ENCODE results near the gene SP140. TPM values are rescaled to one million over a fixed set of nuclear protein-coding genes. Genes with fewer than 3 reads are reported as not detected.

SP140 gene
- total RNA-seq, 1 donor from 2014 or later: not detected

DNA sequence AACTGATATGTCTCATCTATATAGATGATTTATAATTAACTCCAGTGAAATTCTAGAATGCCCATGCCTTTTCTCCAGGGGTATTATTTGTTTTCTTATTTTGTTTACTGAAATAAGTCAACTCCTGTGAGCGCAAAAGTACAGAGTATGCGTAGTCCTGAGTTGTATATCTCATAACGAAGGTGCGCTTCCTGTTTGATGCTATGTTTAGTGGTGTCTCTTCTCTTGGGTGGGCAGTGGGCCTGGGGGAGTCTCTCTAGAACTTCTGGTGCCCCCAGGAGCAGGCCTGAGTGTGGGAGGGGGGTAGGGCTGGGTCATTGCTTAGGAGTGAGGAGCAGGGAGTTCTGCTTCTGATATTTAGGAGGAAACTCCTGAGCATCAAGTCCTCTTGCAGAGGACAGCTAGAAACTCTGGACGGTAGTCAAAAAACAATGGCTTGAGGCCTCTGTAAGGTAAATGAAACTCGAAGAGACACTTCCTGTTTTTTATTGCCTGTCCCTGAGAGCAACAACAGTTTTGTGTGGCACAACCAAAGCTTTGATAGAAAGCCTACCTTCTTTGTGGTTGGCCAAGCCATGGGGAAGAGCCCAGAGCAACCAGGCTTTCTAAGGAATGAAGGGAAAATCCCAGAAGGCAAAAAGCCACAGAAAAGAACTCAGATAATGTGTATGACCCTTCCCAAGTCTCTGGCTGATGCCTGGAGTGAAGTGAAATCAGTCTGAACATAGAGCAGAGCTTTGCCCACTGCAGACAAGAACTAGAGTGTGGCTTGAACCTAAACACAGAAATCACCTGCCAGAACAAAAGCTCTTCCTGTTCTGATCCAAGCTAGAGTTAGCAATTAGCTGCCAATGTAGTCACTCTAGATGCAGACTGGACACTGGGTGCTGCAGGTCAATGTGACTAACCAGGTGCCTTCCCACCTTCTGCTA, 92.9 kb downstream of the SP140 start:
- Histone ChIP-seq H3K4me3 (ENCODE audit: low read depth, low read length) (no peak overlapping the region), H3K36me3 (ENCODE audit: control insufficient read depth, insufficient read depth, low read length) (no peaks in the 10 kb centered on the region), H3K27me3 (ENCODE audit: control insufficient read depth, insufficient read depth, low read length) (no peaks in the 10 kb centered on the region)
- TF ChIP-seq, protein P1, sequence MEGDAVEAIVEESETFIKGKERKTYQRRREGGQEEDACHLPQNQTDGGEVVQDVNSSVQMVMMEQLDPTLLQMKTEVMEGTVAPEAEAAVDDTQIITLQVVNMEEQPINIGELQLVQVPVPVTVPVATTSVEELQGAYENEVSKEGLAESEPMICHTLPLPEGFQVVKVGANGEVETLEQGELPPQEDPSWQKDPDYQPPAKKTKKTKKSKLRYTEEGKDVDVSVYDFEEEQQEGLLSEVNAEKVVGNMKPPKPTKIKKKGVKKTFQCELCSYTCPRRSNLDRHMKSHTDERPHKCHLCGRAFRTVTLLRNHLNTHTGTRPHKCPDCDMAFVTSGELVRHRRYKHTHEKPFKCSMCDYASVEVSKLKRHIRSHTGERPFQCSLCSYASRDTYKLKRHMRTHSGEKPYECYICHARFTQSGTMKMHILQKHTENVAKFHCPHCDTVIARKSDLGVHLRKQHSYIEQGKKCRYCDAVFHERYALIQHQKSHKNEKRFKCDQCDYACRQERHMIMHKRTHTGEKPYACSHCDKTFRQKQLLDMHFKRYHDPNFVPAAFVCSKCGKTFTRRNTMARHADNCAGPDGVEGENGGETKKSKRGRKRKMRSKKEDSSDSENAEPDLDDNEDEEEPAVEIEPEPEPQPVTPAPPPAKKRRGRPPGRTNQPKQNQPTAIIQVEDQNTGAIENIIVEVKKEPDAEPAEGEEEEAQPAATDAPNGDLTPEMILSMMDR (IDR thresholded peaks at IDR 0.05; ENCODE audit: insufficient read depth, low read length, severe bottlenecking): no peak
- DNase-seq (ENCODE audit: low read depth) (no peak), FAIRE-seq (no peak)

GRCh38 chr2:230319211-230319862, 93.8 kb downstream of the SP140 start:
- DNase-seq (ENCODE audit: low read depth) (no peak), FAIRE-seq (peak; percentile 88)
- Histone ChIP-seq H3K36me3 (ENCODE audit: control insufficient read depth, insufficient read depth, low read length) (no peaks in the 10 kb centered on the region), H3K27me3 (ENCODE audit: control insufficient read depth, insufficient read depth, low read length) (no peaks in the 10 kb centered on the region), H3K4me3 (ENCODE audit: low read depth, low read length) (no peak overlapping the region)
- TF ChIP-seq, protein P1 (IDR thresholded peaks at IDR 0.05; ENCODE audit: insufficient read depth, low read length, severe bottlenecking): no peak

- Histone ChIP-seq H3K4me3 (ENCODE audit: low read depth, low read length) (no peak overlapping the region), H3K36me3 (ENCODE audit: control insufficient read depth, insufficient read depth, low read length) (no peaks in the 10 kb centered on the region), H3K27me3 (ENCODE audit: control insufficient read depth, insufficient read depth, low read length) (no peaks in the 10 kb centered on the region)
- TF ChIP-seq, protein P1 (IDR thresholded peaks at IDR 0.05; ENCODE audit: insufficient read depth, low read length, severe bottlenecking): no peak
- no peak for DNase-seq (ENCODE audit: low read depth)
- FAIRE-seq: no peak
Measured at GRCh38 chr2:230321031-230321430, 95.5 kb downstream of the SP140 start.

- TF ChIP-seq, protein P1 (IDR thresholded peaks at IDR 0.05; ENCODE audit: insufficient read depth, low read length, severe bottlenecking): no peak
- no peak for DNase-seq (ENCODE audit: low read depth)
- no peak overlapping the region for H3K4me3 ChIP-seq (ENCODE audit: low read depth, low read length)
- no peak for FAIRE-seq
- H3K36me3 ChIP-seq (ENCODE audit: control insufficient read depth, insufficient read depth, low read length): no peaks in the 10 kb centered on the region
- H3K27me3 ChIP-seq (ENCODE audit: control insufficient read depth, insufficient read depth, low read length): no peaks in the 10 kb centered on the region
Measured at GRCh38 chr2:230322561-230323384, 97.2 kb downstream of the SP140 start.

DNA sequence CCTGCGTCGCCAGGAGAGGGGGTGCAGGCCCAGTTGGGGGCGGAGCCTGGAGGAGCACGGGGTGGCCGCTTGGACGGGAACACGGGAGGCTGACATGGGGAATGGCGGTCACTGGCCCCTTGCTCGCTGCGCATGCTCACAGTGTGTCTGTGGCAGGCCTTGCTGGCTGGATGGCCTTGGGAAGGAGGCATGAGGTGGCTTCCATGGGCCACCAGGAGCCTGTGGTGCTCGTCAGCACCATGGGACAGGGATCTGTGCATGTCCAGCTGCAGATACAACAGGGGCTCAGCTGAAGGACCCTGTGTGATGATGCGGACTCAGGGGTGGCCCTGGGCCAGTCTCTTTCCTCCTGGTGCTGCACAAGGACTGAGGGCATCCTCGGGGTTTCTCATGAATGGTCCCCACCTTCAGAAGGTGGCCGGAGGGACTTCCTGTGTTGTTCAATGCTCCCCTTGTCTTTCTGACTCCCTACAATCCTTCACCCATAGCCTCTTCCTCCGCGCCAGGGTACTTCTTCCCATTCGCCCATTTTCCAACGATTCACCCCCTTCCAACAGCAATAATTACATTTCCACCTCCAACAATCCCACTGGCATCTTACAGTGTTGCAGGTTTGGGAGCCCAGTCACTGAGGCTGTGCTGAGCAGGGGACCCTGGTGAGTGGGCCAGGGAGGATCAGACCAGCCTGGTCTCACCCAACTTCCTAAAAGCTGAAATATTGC, 98.0 kb downstream of the SP140 start:
- no peak for DNase-seq (ENCODE audit: low read depth)

More for the DNA sequence above, 98.0 kb downstream of the SP140 start:
- TF ChIP-seq, protein P1 (IDR thresholded peaks at IDR 0.05; ENCODE audit: insufficient read depth, low read length, severe bottlenecking): peak; percentile 10
- Histone ChIP-seq H3K36me3 (ENCODE audit: control insufficient read depth, insufficient read depth, low read length) (no peaks in the 10 kb centered on the region), H3K4me3 (ENCODE audit: low read depth, low read length) (no peak overlapping the region), H3K27me3 (ENCODE audit: control insufficient read depth, insufficient read depth, low read length) (no peaks in the 10 kb centered on the region)
- no peak for FAIRE-seq

Measured in bronchial epithelial cell (primary cell).